ENCODE data around the gene TRIM59. TPM values are rescaled to one million over a fixed set of nuclear protein-coding genes. Genes with fewer than 3 reads are reported as not detected.

TRIM59 gene
- polyA plus RNA-seq, 1 of the 3 experiments (the other 2 are of a cell fraction), result 4.1 TPM

- CTCF ChIA-PET, result interaction anchor here (1.6 kb wide), 1 partner anchor 10 kb away, joined by 3 read pairs; no protein-coding TSS in a partner anchor
- POLR2A ChIA-PET, result no interaction called here
- Histone ChIP-seq H3K9ac (peak overlapping the region; percentile 88; the same call in 1 of the 2 replicates), H3F3A (replicated peaks; ENCODE audit: insufficient read depth) (peaks cover 35% of the 10 kb centered on the region), H3K4me2 (peak overlapping the region; percentile 65), H4K20me1 (ENCODE audit: insufficient read depth) (no peaks in the 10 kb centered on the region), H2AFZ (ENCODE audit: low read depth) (no peak overlapping the region), H3K27ac (ENCODE audit: low read depth in 2 of 2, low read length in 1 of 2) (peak overlapping the region; percentile 30 to 96; a peak in 3 of 4 replicates), H3K36me3 (replicated peaks in 1 of 2; ENCODE audit: control insufficient read depth in 1 of 2, insufficient read depth in 2 of 2, low read length in 1 of 2) (peaks cover 5 to 22% of the 10 kb centered on the region in 2 experiments), H3K9me3 (no peaks in the 10 kb centered on the region), H3K4me1 (ENCODE audit: control insufficient read depth in 1 of 2, insufficient read depth in 2 of 2, low read depth in 1 of 2, low read length in 1 of 2) (peaks cover 10 to 19% of the 10 kb centered on the region in 2 experiments), H3K4me3 (ENCODE audit: low read depth in 2 of 2, low read length in 1 of 2) (peak overlapping the region; percentile 71 to 73; a peak in 3 of 4 replicates), H3K27me3 (ENCODE audit: insufficient read depth) (no peaks in the 10 kb centered on the region), H3K79me2 (ENCODE audit: insufficient read depth) (peaks cover 67% of the 10 kb centered on the region), H3K9me2 (no peaks in the 10 kb centered on the region)
- TF ChIP-seq FOSL2 (IDR thresholded peaks at IDR 0.05; ENCODE audit: borderline replicate concordance, low read depth) (peak; percentile 7; the same call in 1 of the 2 replicates), NRF1 (IDR thresholded peaks at IDR 0.05; ENCODE audit: low read depth, low read length) (no peak)
- no peak for DNase-seq
- 15% methylated on average over 3 of the region's 3 CpGs for WGBS (ENCODE audit: low lambda C conversion rate)
Observed at GRCh38 chr3:160447544-160447943, 2.0 kb downstream of the TRIM59 start.

GRCh38 chr3:160446522-160447056 is 3.0 kb downstream of the TRIM59 start:
- H3K36me3 ChIP-seq (replicated peaks in 1 of 2; ENCODE audit: control insufficient read depth in 1 of 2, insufficient read depth in 2 of 2, low read length in 1 of 2), result peaks cover 5 to 29% of the 10 kb centered on the region in 2 experiments
- CTCF ChIA-PET, result no interaction called here
- no peak overlapping the region; the same call in 1 of the 2 replicates for H3K9ac ChIP-seq
- no peak for TF ChIP-seq SMC3 (IDR thresholded peaks at IDR 0.05; ENCODE audit: low read depth, low read length)
- TF ChIP-seq FOXM1 (IDR thresholded peaks at IDR 0.05; ENCODE audit: low read depth), result no peak
- no peak for TF ChIP-seq USF2 (IDR thresholded peaks at IDR 0.05; ENCODE audit: borderline replicate concordance, low read depth, low read length)
- TF ChIP-seq IRF3 (IDR thresholded peaks at IDR 0.05; ENCODE audit: low read depth, low read length), result no peak
- TF ChIP-seq TCF12 (IDR thresholded peaks at IDR 0.05), result no peak
- TF ChIP-seq FOSL2 (IDR thresholded peaks at IDR 0.05; ENCODE audit: borderline replicate concordance, low read depth), result no peak
- no peak for TF ChIP-seq TAF1 (IDR thresholded peaks at IDR 0.05; ENCODE audit: borderline replicate concordance, low read depth, low read length)
- no peak for TF ChIP-seq YY1 (IDR thresholded peaks at IDR 0.05; ENCODE audit: low read depth)
- TF ChIP-seq NRF1 (IDR thresholded peaks at IDR 0.05; ENCODE audit: low read depth, low read length), result no peak
- no peak for TF ChIP-seq EP300 (IDR thresholded peaks at IDR 0.05; ENCODE audit: borderline replicate concordance in 1 of 2, low read depth in 1 of 2, low read length in 1 of 2)
- no peak for TF ChIP-seq NFIC (IDR thresholded peaks at IDR 0.05; ENCODE audit: borderline replicate concordance)
- TF ChIP-seq RXRA (IDR thresholded peaks at IDR 0.05; ENCODE audit: borderline replicate concordance, low read depth), result no peak
- no peak for TF ChIP-seq PBX3 (IDR thresholded peaks at IDR 0.05)
- TF ChIP-seq REST (IDR thresholded peaks at IDR 0.05; ENCODE audit: low read depth, low read length), result no peak
- TF ChIP-seq GABPA (IDR thresholded peaks at IDR 0.05; ENCODE audit: low read depth), result no peak
- no peak for TF ChIP-seq POLR2AphosphoS5 (IDR thresholded peaks at IDR 0.05; ENCODE audit: low read depth, low read length)
- no peak for TF ChIP-seq JUND (IDR thresholded peaks at IDR 0.05)
- no peak for TF ChIP-seq ZBTB33 (IDR thresholded peaks at IDR 0.05; ENCODE audit: borderline replicate concordance, low read depth)

More at GRCh38 chr3:160446522-160447056, 3.0 kb downstream of the TRIM59 start:
- Histone ChIP-seq H3K4me3 (ENCODE audit: low read depth in 2 of 2, low read length in 1 of 2) (peak overlapping the region; percentile 9 to 71; a peak in 2 of 4 replicates), H3K4me2 (peak overlapping the region; percentile 65), H3K4me1 (ENCODE audit: control insufficient read depth in 1 of 2, insufficient read depth in 2 of 2, low read depth in 1 of 2, low read length in 1 of 2) (peaks cover 10 to 15% of the 10 kb centered on the region in 2 experiments), H3F3A (replicated peaks; ENCODE audit: insufficient read depth) (peaks cover 36% of the 10 kb centered on the region), H3K9me2 (no peaks in the 10 kb centered on the region), H2AFZ (ENCODE audit: low read depth) (no peak overlapping the region), H3K9me3 (no peaks in the 10 kb centered on the region), H3K27me3 (ENCODE audit: insufficient read depth) (no peaks in the 10 kb centered on the region), H4K20me1 (ENCODE audit: insufficient read depth) (no peaks in the 10 kb centered on the region), H3K79me2 (ENCODE audit: insufficient read depth) (peaks cover 77% of the 10 kb centered on the region), H3K27ac (ENCODE audit: low read depth in 2 of 2, low read length in 1 of 2) (peak overlapping the region in 1 of 2 experiments; percentile 96; a peak in 1 of 4 replicates)
- 97% methylated on average over 12 of the region's 13 CpGs for WGBS (ENCODE audit: low lambda C conversion rate)
- POLR2A ChIA-PET, result no interaction called here
- no peak for DNase-seq
